Natural killer cell (primary cell): ENCODE measurements around the gene HSD17B4. TPM values are rescaled to one million over a fixed set of nuclear protein-coding genes. Genes with fewer than 3 reads are reported as not detected.
"Not testable (repeated sequence)": the region's sequence is repeated elsewhere in the genome, so short reads cannot be mapped to it uniquely, and the experiment has no call there.

ENCODE experiments used
- ATAC-seq, 3 donors: fragments of 150-1000 bp in 2 of 3; fragments of 200-7000 bp in 1 of 3; cut with Tn5 transposase; 1 replicate in 1 of 3; 2 replicates in 2 of 3; pipeline ENCODE4 v1.10.0; 2021; ENCODE audit warnings: mild to moderate bottlenecking in 2 of 3, moderate library complexity in 2 of 3
- DNase-seq, 2 donors: peaks; one replicate each; pipeline versions ENCODE4 v3.0.0 to v3.0.0-alpha.2; 2013 to 2021; ENCODE audit warnings: mixed read lengths in 1 of 2
- H3K27ac ChIP-seq: one replicate; pipeline ENCODE4 v1.5.1; 2013; ENCODE audit warnings: mild to moderate bottlenecking, low read length
- H3K27me3 ChIP-seq: one replicate; pipeline ENCODE4 v1.6.1; 2013; ENCODE audit warnings: low read length; ENCODE audit not compliant: control insufficient read depth, insufficient read depth
- H3K36me3 ChIP-seq: one replicate; pipeline ENCODE4 v1.6.1; 2013; ENCODE audit warnings: low read length; ENCODE audit not compliant: control insufficient read depth, insufficient read depth
- H3K4me1 ChIP-seq: one replicate; pipeline ENCODE4 v1.6.1; 2013; ENCODE audit warnings: low read length; ENCODE audit not compliant: control insufficient read depth, insufficient read depth
- H3K4me3 ChIP-seq: one replicate; pipeline ENCODE4 v1.5.1; 2013; ENCODE audit warnings: low read length
- H3K9me3 ChIP-seq: one replicate; pipeline ENCODE4 v1.6.1; 2013; ENCODE audit warnings: low read length; ENCODE audit not compliant: control insufficient read depth, insufficient read depth
- H3K27ac Mint-ChIP-seq, 2 donors: one replicate each; pipeline ENCODE4 v1.8.0; 2022; ENCODE audit warnings: mild to moderate bottlenecking in 2 of 2, mixed read lengths in 2 of 2, moderate library complexity in 1 of 2
- H3K27me3 Mint-ChIP-seq, 2 donors: one replicate each; pipeline ENCODE4 v1.8.0; 2022; ENCODE audit warnings: low read depth in 2 of 2, mixed read lengths in 2 of 2
- H3K36me3 Mint-ChIP-seq: one replicate; pipeline ENCODE4 v1.8.0; 2022; ENCODE audit warnings: mixed read lengths
- H3K4me1 Mint-ChIP-seq, 2 donors: one replicate each; pipeline ENCODE4 v1.8.0; 2022; ENCODE audit warnings: mixed read lengths in 2 of 2
- H3K4me3 Mint-ChIP-seq: one replicate; pipeline ENCODE4 v1.8.0; 2022; ENCODE audit warnings: mild to moderate bottlenecking, moderate library complexity, mixed read lengths
- H3K9me3 Mint-ChIP-seq, 2 donors: one replicate each; pipeline ENCODE4 v1.8.0; 2022; ENCODE audit warnings: mixed read lengths in 2 of 2
- WGBS: methylation state at CpG from one replicate; pipeline ENCODE4 v1.1.7; 2013; ENCODE audit warnings: missing lambda C conversion rate; ENCODE audit not compliant: insufficient coverage; 5-methylcytosine and 5-hydroxymethylcytosine counted together
- intact Hi-C: fragments of 100-400 bp; cut with micrococcal nuclease; formaldehyde crosslinking; loops from one replicate; pipeline ENCODE4 v1.14.2; 2022
- total RNA-seq, 4 donors: library from RNA; stranded (reverse); fragments of 120-200 nt in 1 of 4; gene quantifications; one replicate each; pipeline versions ENCODE4 v1.2.3 to v1.2.4, GENCODE V29; 2013 to 2022
- TF ChIP-seq, protein P1 (sequence below): fragments of 200-600 bp; IDR thresholded peaks from one replicate; pipeline ENCODE4 v1.8.0; 2022; ENCODE audit warnings: antibody characterized with exemption

HSD17B4 gene
- total RNA-seq, 3 donors from 2014 or later (not counting 1 experiment from before 2014, with no cell fraction given): 38.2 to 76.9 (median 51.9) TPM

GRCh38 chr5:119435436-119436132, 16.7 kb upstream of the HSD17B4 start:
- Mint-ChIP-seq H3K4me3 (no peak overlapping the region), H3K27ac (no peak overlapping the region), H3K9me3 (no peaks in the 10 kb centered on the region), H3K27me3 (peaks cover 24 to 26% of the 10 kb centered on the region in 2 donors), H3K36me3 (no peaks in the 10 kb centered on the region), H3K4me1 (peaks cover 5 to 15% of the 10 kb centered on the region in 2 donors)
- intact Hi-C loops: loop anchor here (1.0 kb wide), 1 partner anchor 447 kb away; the partner anchor contains the start of gene DTWD2
- H3K36me3 ChIP-seq: no peaks in the 10 kb centered on the region
- DNase-seq (peak; percentile 29 to 81), ATAC-seq (peak; percentile 57 to 76 (median 65))
- H3K4me3 ChIP-seq: no peak overlapping the region
- no peak overlapping the region for H3K27ac ChIP-seq
- WGBS: 33% methylated on average over 8 of the region's 8 CpGs
- TF ChIP-seq, protein P1, sequence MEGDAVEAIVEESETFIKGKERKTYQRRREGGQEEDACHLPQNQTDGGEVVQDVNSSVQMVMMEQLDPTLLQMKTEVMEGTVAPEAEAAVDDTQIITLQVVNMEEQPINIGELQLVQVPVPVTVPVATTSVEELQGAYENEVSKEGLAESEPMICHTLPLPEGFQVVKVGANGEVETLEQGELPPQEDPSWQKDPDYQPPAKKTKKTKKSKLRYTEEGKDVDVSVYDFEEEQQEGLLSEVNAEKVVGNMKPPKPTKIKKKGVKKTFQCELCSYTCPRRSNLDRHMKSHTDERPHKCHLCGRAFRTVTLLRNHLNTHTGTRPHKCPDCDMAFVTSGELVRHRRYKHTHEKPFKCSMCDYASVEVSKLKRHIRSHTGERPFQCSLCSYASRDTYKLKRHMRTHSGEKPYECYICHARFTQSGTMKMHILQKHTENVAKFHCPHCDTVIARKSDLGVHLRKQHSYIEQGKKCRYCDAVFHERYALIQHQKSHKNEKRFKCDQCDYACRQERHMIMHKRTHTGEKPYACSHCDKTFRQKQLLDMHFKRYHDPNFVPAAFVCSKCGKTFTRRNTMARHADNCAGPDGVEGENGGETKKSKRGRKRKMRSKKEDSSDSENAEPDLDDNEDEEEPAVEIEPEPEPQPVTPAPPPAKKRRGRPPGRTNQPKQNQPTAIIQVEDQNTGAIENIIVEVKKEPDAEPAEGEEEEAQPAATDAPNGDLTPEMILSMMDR: peak; percentile 45
- H3K4me1 ChIP-seq: peaks cover 4% of the 10 kb centered on the region
- H3K27me3 ChIP-seq: no peaks in the 10 kb centered on the region
- no peaks in the 10 kb centered on the region for H3K9me3 ChIP-seq

DNA sequence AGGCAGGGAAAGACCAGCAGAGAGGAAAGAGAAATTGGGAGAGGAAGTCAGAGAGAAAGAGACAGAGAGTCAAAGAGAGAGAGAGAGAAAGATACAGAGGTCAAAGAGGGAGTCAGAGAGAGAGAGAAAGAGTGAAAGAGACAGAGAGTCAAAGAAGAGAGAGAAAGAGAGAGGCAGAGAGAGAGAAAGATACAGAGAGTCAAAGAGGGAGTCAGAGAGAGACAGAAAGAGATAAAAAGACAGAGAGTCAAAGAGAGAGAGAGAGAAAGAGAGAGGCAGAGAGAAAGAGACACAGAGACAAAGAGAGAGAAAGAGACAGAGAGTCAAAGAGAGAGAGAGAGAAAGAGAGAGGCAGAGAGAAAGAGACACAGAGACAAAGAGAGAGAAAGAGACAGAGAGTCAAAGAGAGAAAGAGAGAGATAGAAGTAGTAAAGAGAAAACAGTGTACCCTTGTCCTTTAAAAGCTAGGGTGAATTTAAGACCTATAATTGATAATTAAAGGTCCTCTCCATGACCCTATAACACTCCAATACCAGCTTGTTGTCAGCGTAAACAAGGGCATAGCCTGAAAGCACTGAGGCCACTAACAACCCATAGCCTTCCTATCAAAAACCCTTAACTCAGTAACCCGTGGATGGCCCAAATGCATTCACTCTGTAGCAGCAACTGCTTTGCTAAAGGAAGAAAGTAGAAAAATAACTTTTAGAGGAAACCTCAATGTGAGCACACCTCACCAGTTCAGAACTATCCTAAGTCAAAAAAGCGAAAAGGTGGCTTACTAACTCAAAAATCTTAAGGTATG, 14.3 kb upstream of the HSD17B4 start:
- H3K27me3 ChIP-seq, H3K36me3 Mint-ChIP-seq, ATAC-seq, H3K4me3 ChIP-seq, H3K27ac Mint-ChIP-seq, DNase-seq, H3K4me1 ChIP-seq, H3K9me3 Mint-ChIP-seq, H3K36me3 ChIP-seq, H3K27ac ChIP-seq, H3K9me3 ChIP-seq, intact Hi-C loops: not testable (repeated sequence)
- H3K27me3 Mint-ChIP-seq: peaks cover 37 to 45% of the 10 kb centered on the region in 2 donors
- peaks cover 5 to 15% of the 10 kb centered on the region in 2 donors for H3K4me1 Mint-ChIP-seq
- H3K4me3 Mint-ChIP-seq: peak overlapping the region; percentile 87
- WGBS: 56% methylated on average over 2 of the region's 3 CpGs

GRCh38 chr5:119438587-119438917, 13.7 kb upstream of the HSD17B4 start:
- H3K27ac ChIP-seq, H3K36me3 ChIP-seq, H3K9me3 Mint-ChIP-seq, intact Hi-C loops, H3K27ac Mint-ChIP-seq, H3K27me3 ChIP-seq, H3K36me3 Mint-ChIP-seq, H3K9me3 ChIP-seq, H3K4me1 ChIP-seq, ATAC-seq, DNase-seq: not testable (repeated sequence)
- Mint-ChIP-seq H3K4me3 (peak overlapping the region; percentile 87), H3K27me3 (peaks cover 42 to 51% of the 10 kb centered on the region in 2 donors), H3K4me1 (peaks cover 5 to 15% of the 10 kb centered on the region in 2 donors)
- WGBS: 21% methylated on average over 1 of the region's 1 CpG
- peak overlapping the region; percentile 33 for H3K4me3 ChIP-seq

DNA sequence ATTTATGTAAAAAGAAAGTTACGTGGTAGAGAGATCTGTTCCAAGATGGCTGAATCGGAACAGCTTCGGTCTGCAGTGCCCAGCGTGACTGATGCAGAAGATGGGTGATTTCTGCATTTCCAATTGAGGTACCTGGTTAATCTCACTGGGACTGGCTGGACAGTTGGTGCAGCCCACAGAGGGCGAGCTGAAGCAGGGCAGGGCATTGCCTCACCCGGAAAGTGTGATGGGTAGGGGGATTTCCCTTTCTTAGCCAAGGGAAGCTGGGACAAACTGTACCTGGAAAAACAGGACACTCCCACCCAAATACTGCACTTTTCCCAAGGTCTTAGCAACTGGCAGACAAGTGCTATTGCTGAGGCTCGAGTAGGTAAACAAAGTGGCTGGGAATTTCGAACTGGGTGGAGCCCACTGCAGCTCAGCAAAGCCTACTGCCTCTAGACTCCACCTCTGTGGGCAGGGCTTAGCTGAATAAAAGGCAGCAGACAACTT, 13.1 kb upstream of the HSD17B4 start:
- Histone ChIP-seq H3K27me3 (no peaks in the 10 kb centered on the region), H3K27ac (no peak overlapping the region), H3K4me3 (peak overlapping the region; percentile 33), H3K4me1 (peaks cover 4% of the 10 kb centered on the region), H3K9me3 (no peaks in the 10 kb centered on the region), H3K36me3 (no peaks in the 10 kb centered on the region)
- Mint-ChIP-seq H3K27me3 (peaks cover 42 to 57% of the 10 kb centered on the region in 2 donors), H3K4me3 (peak overlapping the region; percentile 87), H3K4me1 (peaks cover 5 to 15% of the 10 kb centered on the region in 2 donors), H3K9me3 (no peaks in the 10 kb centered on the region), H3K36me3 (no peaks in the 10 kb centered on the region), H3K27ac (no peak overlapping the region)
- TF ChIP-seq, protein P1: no peak
- intact Hi-C loops: no loop called here
- ATAC-seq: peak; percentile 38 to 63 (median 43)
- peak in 1 of 2 donors; percentile 21 for DNase-seq
- 59% methylated on average over 8 of the region's 8 CpGs for WGBS

GRCh38 chr5:119439632-119440031, 12.7 kb upstream of the HSD17B4 start:
- WGBS: 64% methylated on average over 3 of the region's 3 CpGs
- H3K9me3 Mint-ChIP-seq, ATAC-seq, H3K36me3 Mint-ChIP-seq, H3K27ac ChIP-seq, H3K4me3 ChIP-seq, H3K36me3 ChIP-seq, H3K27me3 ChIP-seq, intact Hi-C loops, H3K4me1 ChIP-seq, H3K9me3 ChIP-seq, H3K27ac Mint-ChIP-seq, DNase-seq: not testable (repeated sequence)
- Mint-ChIP-seq H3K4me1 (peaks cover 5 to 15% of the 10 kb centered on the region in 2 donors), H3K4me3 (peak overlapping the region; percentile 87), H3K27me3 (peaks cover 42 to 62% of the 10 kb centered on the region in 2 donors)

- H3K9me3 Mint-ChIP-seq, H3K27ac Mint-ChIP-seq, intact Hi-C loops, H3K4me1 ChIP-seq, DNase-seq, H3K4me3 Mint-ChIP-seq, H3K4me1 Mint-ChIP-seq, H3K36me3 Mint-ChIP-seq, H3K27ac ChIP-seq, H3K9me3 ChIP-seq, H3K27me3 ChIP-seq, ATAC-seq, H3K4me3 ChIP-seq, H3K36me3 ChIP-seq: not testable (repeated sequence)
- WGBS: 98% methylated on average over 4 of the region's 4 CpGs
- H3K27me3 Mint-ChIP-seq: peaks cover 37 to 62% of the 10 kb centered on the region in 2 donors
Observed at GRCh38 chr5:119444643-119445042, 7.7 kb upstream of the HSD17B4 start.
